Endothelial cell of umbilical vein (primary cell): Measurements from ENCODE around the gene C2CD3. TPM values are rescaled to one million over a fixed set of nuclear protein-coding genes. Genes with fewer than 3 reads are reported as not detected.

Source experiments
- BruUV-seq: library from RNA; stranded (reverse); fragments of 400-500 nt; replicated peaks from 2 replicates; lab custom pipeline; 2021; lab: Mats Ljungman, UMichigan
- CTCF ChIA-PET: fragments of 300-600, 350-600 bp; sonication (Branson Sonifier 250); formaldehyde crosslinking; loops from one replicate; lab custom pipeline; 2021; ENCODE audit warnings: antibody characterized with exemption, inconsistent platforms; lab: Charles Lee
- POLR2A ChIA-PET: fragments of 300-600, 350-600 bp; sonication (Branson Sonifier 250); formaldehyde crosslinking; loops from one replicate; lab custom pipeline; 2021; ENCODE audit warnings: antibody characterized with exemption, inconsistent platforms; lab: Charles Lee
- DNase-seq: peaks from one replicate; pipeline ENCODE4 v3.0.0-alpha.2; 2011; ENCODE audit warnings: low read depth, low spot score
- FAIRE-seq: peaks from 2 replicates; lab custom pipeline; 2011; peaks lifted over from hg19 to GRCh38; lab: Jason Lieb, UNC
- H2AFZ ChIP-seq: 2 replicates; pipeline ENCODE4 v1.6.0; 2012; ENCODE audit warnings: low read depth, low read length, control low read depth, inconsistent platforms
- H3K27ac ChIP-seq: 2 replicates; pipeline ENCODE4 v1.5.1; 2011; ENCODE audit warnings: low read depth, mild to moderate bottlenecking, control low read depth, low read length, moderate library complexity; ENCODE audit not compliant: insufficient read depth
- H3K27me3 ChIP-seq, 2 experiments: 2 replicates each; pipeline versions ENCODE4 v1.6.0 to v1.6.1; 2011; ENCODE audit warnings: low read length in 2 of 2, mixed read lengths in 1 of 2; ENCODE audit not compliant: control insufficient read depth in 2 of 2, insufficient read depth in 2 of 2
- H3K36me3 ChIP-seq, 2 experiments: 2 replicates in 1 of 2; 3 replicates in 1 of 2; pipeline ENCODE4 v1.5.1; 2011; ENCODE audit warnings: low read length in 2 of 2, mild to moderate bottlenecking in 1 of 2, moderate library complexity in 1 of 2; ENCODE audit not compliant: control insufficient read depth in 2 of 2, insufficient read depth in 2 of 2; ENCODE audit errors: extremely low read depth in 1 of 2
- H3K4me1 ChIP-seq: 3 replicates; pipeline ENCODE4 v1.5.1; 2011; ENCODE audit warnings: mild to moderate bottlenecking, low read length; ENCODE audit not compliant: control insufficient read depth, insufficient read depth; ENCODE audit errors: extremely low read depth
- H3K4me2 ChIP-seq: 2 replicates; pipeline ENCODE4 v1.6.1; 2011; ENCODE audit warnings: low read length, control low read depth, mixed read lengths; ENCODE audit not compliant: insufficient read depth
- H3K4me3 ChIP-seq, 3 experiments: fragments of 200-600 bp in 1 of 3; sonication (generic), shearing (Covaris generic) in 1 of 3; replicated peaks in 1 of 3; 2 replicates each; pipeline ENCODE4 v1.5.1; 2011 to 2016; ENCODE audit warnings: control low read depth in 3 of 3, low read length in 3 of 3, mild to moderate bottlenecking in 2 of 3, inconsistent platforms in 1 of 3, low read depth in 1 of 3, moderate library complexity in 1 of 3; ENCODE audit not compliant: insufficient read depth in 1 of 3
- H3K79me2 ChIP-seq: 2 replicates; pipeline ENCODE4 v1.6.0; 2012; ENCODE audit warnings: low read length, inconsistent platforms; ENCODE audit not compliant: control insufficient read depth, insufficient read depth
- H3K9ac ChIP-seq: replicated peaks from 2 replicates; pipeline ENCODE3; 2011; ENCODE audit warnings: low read length, control low read depth; ENCODE audit not compliant: insufficient read depth; ENCODE audit errors: extremely low read depth
- H3K9me1 ChIP-seq: replicated peaks from 3 replicates; pipeline ENCODE4 v1.6.0; 2011; ENCODE audit warnings: mild to moderate bottlenecking, low read length; ENCODE audit not compliant: control insufficient read depth, insufficient read depth; ENCODE audit errors: extremely low read depth
- H3K9me3 ChIP-seq: replicated peaks from 2 replicates; pipeline ENCODE4 v1.5.1; 2012; ENCODE audit warnings: low read length, inconsistent platforms; ENCODE audit not compliant: control insufficient read depth, insufficient read depth
- H4K20me1 ChIP-seq: replicated peaks from 2 replicates; pipeline ENCODE3; 2011; ENCODE audit warnings: mild to moderate bottlenecking, low read length; ENCODE audit not compliant: control insufficient read depth, insufficient read depth; ENCODE audit errors: extremely low read depth
- CTCF ChIP-seq, 2 donors: IDR thresholded peaks; 1 replicate in 1 of 2; 2 replicates in 1 of 2; pipeline ENCODE4 v1.5.1; 2011; ENCODE audit warnings: low read length in 2 of 2, mild to moderate bottlenecking in 2 of 2, moderate library complexity in 2 of 2, control low read depth in 1 of 2, inconsistent platforms in 1 of 2, low read depth in 1 of 2; ENCODE audit not compliant: insufficient read depth in 1 of 2; ENCODE audit errors: extremely low read depth in 1 of 2
- EZH2 ChIP-seq: IDR thresholded peaks from 2 replicates; pipeline ENCODE4 v1.6.1; 2012; ENCODE audit warnings: borderline replicate concordance, low read depth, mild to moderate bottlenecking, moderate library complexity, low read length, inconsistent platforms; ENCODE audit not compliant: severe bottlenecking
- FOS ChIP-seq: IDR thresholded peaks from 2 replicates; pipeline ENCODE4 v1.6.1; 2011; ENCODE audit warnings: mild to moderate bottlenecking, low read length, moderate library complexity, borderline replicate concordance; ENCODE audit not compliant: insufficient read depth
- GATA2 ChIP-seq: IDR thresholded peaks from 2 replicates; pipeline ENCODE4 v1.7.0; 2011; ENCODE audit warnings: low read depth, mild to moderate bottlenecking, moderate library complexity, mixed read lengths, low read length; ENCODE audit not compliant: insufficient read length, insufficient read depth
- JUN ChIP-seq: IDR thresholded peaks from 2 replicates; pipeline ENCODE4 v1.6.1; 2011; ENCODE audit warnings: borderline replicate concordance, low read depth; ENCODE audit not compliant: insufficient read length, insufficient read depth
- MAX ChIP-seq: IDR thresholded peaks from 2 replicates; pipeline ENCODE4 v1.6.1; 2011; ENCODE audit not compliant: insufficient read depth, insufficient read length
- MYC ChIP-seq: IDR thresholded peaks from one replicate; pipeline ENCODE4 v1.6.1; 2011; ENCODE audit warnings: mild to moderate bottlenecking, low read depth, low read length
- POLR2A ChIP-seq: IDR thresholded peaks from 2 replicates; pipeline ENCODE4 v1.6.1; 2012; ENCODE audit warnings: low read depth, mild to moderate bottlenecking, control low read depth, low read length
- POLR2AphosphoS5 ChIP-seq: IDR thresholded peaks from 2 replicates; pipeline ENCODE4 v1.6.1; 2012; ENCODE audit warnings: low read depth, mild to moderate bottlenecking, control low read depth, low read length, moderate library complexity; ENCODE audit not compliant: insufficient read depth
- dilution Hi-C: fragments of 300-500 bp; cut with MboI; formaldehyde crosslinking; loops from one replicate; pipeline ENCODE4 v1.15.0; 2019; ENCODE audit warnings: low sequenced_read_pairs; ENCODE audit not compliant: extremely low pct_ligation_motif_present
- intact Hi-C: fragments of 100-400 bp; cut with micrococcal nuclease; formaldehyde crosslinking; loops from one replicate; pipeline ENCODE4 v1.10.0; 2022
- polyA plus RNA-seq, 4 experiments: library from polyadenylated mRNA; depleted of rRNA in 3 of 4; stranded (reverse) in 3 of 4; unstranded in 1 of 4; fragments of >200 nt; gene quantifications; 2 replicates each; pipeline versions ENCODE4 v1.2.1 to v1.2.3, GENCODE V29; 2011 to 2012; ENCODE audit warnings: missing spikeins in 1 of 4
- total RNA-seq: library from RNA; stranded (reverse); gene quantifications from 2 replicates; pipeline ENCODE4 v1.2.3, GENCODE V29; 2021

Gene C2CD3
- total and polyA plus RNA-seq, 2 donors (not counting 3 experiments of a cell fraction or from before 2014, with no cell fraction given): 12.9 to 36.6 TPM

GRCh38 chr11:73969991-73970800, 200.6 kb downstream of the C2CD3 start:
- TF ChIP-seq POLR2A: no peak
- TF ChIP-seq CTCF (IDR thresholded peaks at IDR 0.05; ENCODE audit: extremely low read depth in 1 of 2, insufficient read depth in 1 of 2, low read depth in 1 of 2, low read length in 2 of 2): no peak
- no peak for TF ChIP-seq MYC
- TF ChIP-seq FOS: no peak
- no peak for TF ChIP-seq POLR2AphosphoS5
- TF ChIP-seq JUN: no peak
- TF ChIP-seq EZH2: no peak
- no peak for TF ChIP-seq GATA2
- TF ChIP-seq MAX: no peak
- Histone ChIP-seq H2AFZ (no peak overlapping the region), H3K9ac (no peak overlapping the region), H3K9me3 (no peaks in the 10 kb centered on the region), H3K27me3 (no peaks in the 10 kb centered on the region), H3K9me1 (no peaks in the 10 kb centered on the region), H4K20me1 (no peaks in the 10 kb centered on the region), H3K4me2 (no peak overlapping the region), H3K36me3 (no peaks in the 10 kb centered on the region), H3K79me2 (no peaks in the 10 kb centered on the region), H3K4me3 (no peak overlapping the region), H3K27ac (no peak overlapping the region), H3K4me1 (no peaks in the 10 kb centered on the region)
- DNase-seq (no peak), FAIRE-seq (no peak)
- BruUV-seq: no TSS peak
- dilution Hi-C loops: no loop called here
- intact Hi-C loops: loop anchor here (10.0 kb wide), 1 partner anchor 125 kb away; no protein-coding TSS in a partner anchor
- ChIA-PET POLR2A (no interaction called here), CTCF (no interaction called here)
